SU-DHL-6 (cell line): Measurements from ENCODE around the gene GAS2L2.

Experiments
- H2AFZ ChIP-seq: fragments of 200-600 bp; sonication (generic); 2 replicates; pipeline ENCODE4 v1.6.1; 2014; ENCODE audit warnings: low read depth, mild to moderate bottlenecking, moderate library complexity, mixed read lengths, antibody characterized with exemption, low read length; ENCODE audit not compliant: severe bottlenecking
- H3F3A ChIP-seq: fragments of 200-600 bp; shearing (Covaris generic); 2 replicates; pipeline ENCODE4 v1.6.0; 2016; ENCODE audit warnings: antibody characterized with exemption, mild to moderate bottlenecking; ENCODE audit not compliant: insufficient read depth
- H3K27ac ChIP-seq: fragments of 200-600 bp; sonication (generic); 2 replicates; pipeline ENCODE4 v1.5.1; 2016; ENCODE audit warnings: low read depth, mild to moderate bottlenecking, low read length, moderate library complexity, mixed read lengths
- H3K27me3 ChIP-seq: fragments of 200-600 bp; sonication (generic), shearing (Covaris generic); 2 replicates; pipeline ENCODE4 v1.6.0; 2014; ENCODE audit warnings: mild to moderate bottlenecking, low read length
- H3K36me3 ChIP-seq: fragments of 200-600 bp; sonication (generic); 2 replicates; pipeline ENCODE4 v1.6.1; 2014; ENCODE audit warnings: mild to moderate bottlenecking, low read length, mixed read lengths
- H3K4me2 ChIP-seq: fragments of 300-600, 200-600 bp; shearing (Covaris generic), sonication (generic); 2 replicates; pipeline ENCODE4 v1.6.0; 2014; ENCODE audit warnings: low read length, low read depth, mild to moderate bottlenecking; ENCODE audit not compliant: poor library complexity, severe bottlenecking
- H3K4me3 ChIP-seq: fragments of 200-600 bp; sonication (generic); 2 replicates; pipeline ENCODE4 v1.5.1; 2014; ENCODE audit warnings: antibody characterized with exemption, low read length, mild to moderate bottlenecking, mixed read lengths; ENCODE audit not compliant: insufficient read depth, poor library complexity, severe bottlenecking
- H3K79me2 ChIP-seq: fragments of 200-600 bp; sonication (generic); 2 replicates; pipeline ENCODE4 v1.6.1; 2014; ENCODE audit warnings: mild to moderate bottlenecking, low read length, moderate library complexity; ENCODE audit not compliant: insufficient read depth
- H3K9ac ChIP-seq: fragments of 200-600 bp; sonication (generic); 2 replicates; pipeline ENCODE4 v1.7.0; 2014; ENCODE audit warnings: mild to moderate bottlenecking, low read length
- H3K9me2 ChIP-seq: fragments of 200-600 bp; sonication (generic); replicated peaks from 2 replicates; pipeline ENCODE4 v1.6.1; 2014; ENCODE audit warnings: low read length; ENCODE audit not compliant: insufficient read depth
- H3K9me3 ChIP-seq: fragments of 200-600 bp; sonication (generic); 2 replicates; pipeline ENCODE4 v1.6.1; 2014; ENCODE audit warnings: low read length, mixed read lengths; ENCODE audit not compliant: insufficient read depth
- H4K20me1 ChIP-seq: fragments of 200-600 bp; sonication (generic); 2 replicates; pipeline ENCODE4 v1.6.1; 2014; ENCODE audit warnings: low read depth, mild to moderate bottlenecking, antibody characterized with exemption, low read length, moderate library complexity, mixed read lengths
- EZH2phosphoT487 ChIP-seq: fragments of 200-600 bp; sonication (generic), shearing (Covaris generic); conservative IDR thresholded peaks from 2 replicates; pipeline ENCODE4 v1.6.1; 2018; ENCODE audit warnings: mild to moderate bottlenecking, antibody characterized with exemption, low read length, moderate library complexity, mixed read lengths
- TF ChIP-seq, protein P1 (sequence below): fragments of 200-600 bp; sonication (generic); IDR thresholded peaks from one replicate; pipeline ENCODE4 v1.5.1; 2017; ENCODE audit warnings: antibody characterized with exemption, mild to moderate bottlenecking, low read length, moderate library complexity; ENCODE audit not compliant: insufficient read depth, poor library complexity, severe bottlenecking

The GAS2L2 gene

DNA sequence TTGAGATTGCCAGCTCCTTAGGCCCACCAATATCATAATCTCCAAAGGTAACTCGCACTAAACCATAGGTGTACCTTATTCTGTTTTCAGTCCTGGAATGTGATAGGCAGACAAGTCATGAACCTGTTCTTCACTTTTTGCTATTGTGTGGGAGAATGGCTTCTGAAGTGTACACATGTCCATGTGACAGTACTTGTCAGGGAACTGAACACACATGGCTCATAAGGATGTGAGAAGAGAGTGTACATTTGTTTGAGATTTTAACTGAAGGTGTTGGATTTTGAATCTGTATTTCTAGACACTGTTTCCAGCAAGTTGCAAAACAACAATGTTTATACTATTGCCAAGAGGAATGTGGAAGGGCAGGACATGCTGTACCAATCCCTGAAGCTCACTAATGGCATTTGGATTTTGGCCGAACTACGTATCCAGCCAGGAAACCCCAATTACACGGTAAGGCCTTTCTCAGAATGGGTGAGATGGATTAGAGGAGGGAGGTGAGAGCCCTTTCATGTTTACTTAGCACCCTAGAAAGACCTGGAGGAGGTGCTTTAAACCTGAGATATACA, 36.1 kb downstream of the GAS2L2 start:
- H3K9me3 ChIP-seq: no peaks in the 10 kb centered on the region
- H3F3A ChIP-seq: no peaks in the 10 kb centered on the region
- no peaks in the 10 kb centered on the region for H4K20me1 ChIP-seq
- H3K36me3 ChIP-seq: no peaks in the 10 kb centered on the region; the same call in 1 of the 2 replicates
- no peaks in the 10 kb centered on the region for H3K27me3 ChIP-seq
- no peak overlapping the region for H3K9ac ChIP-seq
- no peak overlapping the region for H3K4me2 ChIP-seq
- no peak overlapping the region for H3K27ac ChIP-seq
- no peaks in the 10 kb centered on the region for H3K9me2 ChIP-seq
- H3K4me3 ChIP-seq: no peak overlapping the region
- no peaks in the 10 kb centered on the region for H3K79me2 ChIP-seq
- H2AFZ ChIP-seq: no peak overlapping the region
- TF ChIP-seq EZH2phosphoT487: no peak
- TF ChIP-seq, protein P1, sequence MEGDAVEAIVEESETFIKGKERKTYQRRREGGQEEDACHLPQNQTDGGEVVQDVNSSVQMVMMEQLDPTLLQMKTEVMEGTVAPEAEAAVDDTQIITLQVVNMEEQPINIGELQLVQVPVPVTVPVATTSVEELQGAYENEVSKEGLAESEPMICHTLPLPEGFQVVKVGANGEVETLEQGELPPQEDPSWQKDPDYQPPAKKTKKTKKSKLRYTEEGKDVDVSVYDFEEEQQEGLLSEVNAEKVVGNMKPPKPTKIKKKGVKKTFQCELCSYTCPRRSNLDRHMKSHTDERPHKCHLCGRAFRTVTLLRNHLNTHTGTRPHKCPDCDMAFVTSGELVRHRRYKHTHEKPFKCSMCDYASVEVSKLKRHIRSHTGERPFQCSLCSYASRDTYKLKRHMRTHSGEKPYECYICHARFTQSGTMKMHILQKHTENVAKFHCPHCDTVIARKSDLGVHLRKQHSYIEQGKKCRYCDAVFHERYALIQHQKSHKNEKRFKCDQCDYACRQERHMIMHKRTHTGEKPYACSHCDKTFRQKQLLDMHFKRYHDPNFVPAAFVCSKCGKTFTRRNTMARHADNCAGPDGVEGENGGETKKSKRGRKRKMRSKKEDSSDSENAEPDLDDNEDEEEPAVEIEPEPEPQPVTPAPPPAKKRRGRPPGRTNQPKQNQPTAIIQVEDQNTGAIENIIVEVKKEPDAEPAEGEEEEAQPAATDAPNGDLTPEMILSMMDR: no peak

DNA sequence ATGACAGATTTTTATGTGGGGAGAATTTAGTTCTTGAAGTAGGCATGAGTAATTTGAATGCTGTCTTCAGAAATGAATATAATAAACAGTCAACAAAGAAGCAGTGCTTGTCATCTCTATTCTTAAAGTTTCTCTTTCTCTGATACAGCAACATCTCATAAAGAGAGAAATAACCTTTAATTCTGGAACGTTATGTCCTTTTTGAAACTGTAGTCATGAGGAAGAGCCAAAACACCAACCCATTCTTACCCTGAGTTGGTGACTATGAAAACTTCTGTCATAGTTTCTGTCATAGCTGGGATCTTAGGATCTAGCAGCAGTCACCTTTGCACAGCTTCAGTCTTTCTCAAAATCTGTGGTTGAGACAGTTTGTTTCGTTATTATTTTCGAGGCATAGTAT, 36.9 kb downstream of the GAS2L2 start:
- Histone ChIP-seq H3K27me3 (no peaks in the 10 kb centered on the region), H4K20me1 (no peaks in the 10 kb centered on the region), H3F3A (no peaks in the 10 kb centered on the region), H3K4me2 (no peak overlapping the region), H3K4me3 (no peak overlapping the region), H3K9me2 (no peaks in the 10 kb centered on the region), H3K9ac (no peak overlapping the region), H3K79me2 (no peaks in the 10 kb centered on the region), H2AFZ (no peak overlapping the region), H3K27ac (no peak overlapping the region), H3K9me3 (no peaks in the 10 kb centered on the region), H3K36me3 (no peaks in the 10 kb centered on the region; the same call in 1 of the 2 replicates)
- TF ChIP-seq, protein P1: no peak
- TF ChIP-seq EZH2phosphoT487: no peak

DNA sequence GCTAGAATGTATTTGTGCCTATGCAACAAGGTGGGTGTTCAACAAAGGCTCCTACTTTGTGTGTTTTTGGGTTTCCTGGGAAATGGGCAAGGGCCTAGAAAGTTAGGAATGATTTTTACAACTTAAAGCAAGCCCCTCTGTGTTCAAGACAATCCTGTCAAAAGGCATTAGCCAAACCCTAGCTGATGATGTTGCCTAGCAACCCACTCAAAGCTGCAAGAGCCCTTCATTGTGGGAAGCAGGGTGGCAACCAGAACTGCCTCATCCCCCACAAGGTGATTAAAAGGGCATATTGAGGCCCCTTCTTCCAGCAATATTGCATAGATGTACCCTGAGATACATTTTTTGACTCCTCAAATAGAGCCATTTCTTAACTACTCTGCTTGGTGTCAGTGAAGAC, 37.6 kb downstream of the GAS2L2 start:
- no peak for TF ChIP-seq EZH2phosphoT487
- TF ChIP-seq, protein P1: no peak
- H3K36me3 ChIP-seq: peaks cover under 1% of the 10 kb centered on the region; the same call in 1 of the 2 replicates

More for the DNA sequence above, 37.6 kb downstream of the GAS2L2 start:
- H3F3A ChIP-seq: no peaks in the 10 kb centered on the region
- H3K27me3 ChIP-seq: no peaks in the 10 kb centered on the region
- H3K4me3 ChIP-seq: no peak overlapping the region
- no peaks in the 10 kb centered on the region for H3K79me2 ChIP-seq
- H3K9me2 ChIP-seq: no peaks in the 10 kb centered on the region
- no peak overlapping the region for H2AFZ ChIP-seq
- H3K4me2 ChIP-seq: no peak overlapping the region
- H4K20me1 ChIP-seq: no peaks in the 10 kb centered on the region
- no peaks in the 10 kb centered on the region for H3K9me3 ChIP-seq
- no peak overlapping the region for H3K27ac ChIP-seq
- no peak overlapping the region for H3K9ac ChIP-seq
